22Rv1 (cell line): ENCODE measurements around the gene HEATR3.

Source experiments
- CTCF ChIP-seq: fragments of 450-650 bp; IDR thresholded peaks from 2 replicates; pipeline ENCODE4 v1.5.1; 2017; ENCODE audit warnings: mild to moderate bottlenecking
- ZFX ChIP-seq: fragments of 450-650 bp; IDR thresholded peaks from 2 replicates; pipeline ENCODE4 v1.6.1; 2017; ENCODE audit warnings: antibody characterized with exemption, borderline replicate concordance

- TF ChIP-seq CTCF (no peak), ZFX (no peak)
Measured at GRCh38 chr16:50045412-50045811, 20.4 kb upstream of the HEATR3 start.
